Activated CD4-positive, alpha-beta T cell treated with anti-CD3 and anti-CD28 coated beads, Interleukin-2, amount 50 U/mL, for 4 hours (primary cell): ENCODE results near the gene FAM240B.

Experiments used
- DNase-seq, 2 experiments: peaks; one replicate each; pipeline ENCODE4 v3.0.0-alpha.2; 2020

Gene FAM240B

GRCh38 chr9:38720083-38720745 lies at the start of gene FAM240B:
TSS of gene FAM240B (minus strand) at chr9:38720133. CDS start at chr9:38703999, 16,134 bp downstream.
- DNase-seq, result no peak

GRCh38 chr9:38768351-38768761 lies 48.4 kb upstream of the FAM240B start:
- DNase-seq, result no peak

GRCh38 chr9:38765101-38765500 lies 45.2 kb upstream of the FAM240B start:
- DNase-seq, result no peak

- DNase-seq, result no peak
These were observed 42.1 kb upstream of the FAM240B start for GRCh38 chr9:38761999-38762398.

GRCh38 chr9:38761339-38761738 lies 41.4 kb upstream of the FAM240B start:
- no peak for DNase-seq

- DNase-seq, result no peak
These were observed 36.8 kb upstream of the FAM240B start for GRCh38 chr9:38756702-38757101.

GRCh38 chr9:38747941-38748340 lies 28.0 kb upstream of the FAM240B start:
- no peak for DNase-seq

- no peak for DNase-seq
These were observed 27.1 kb upstream of the FAM240B start for GRCh38 chr9:38747067-38747466.

GRCh38 chr9:38746303-38746702 lies 26.4 kb upstream of the FAM240B start:
- DNase-seq, result no peak

GRCh38 chr9:38744484-38744883 lies 24.6 kb upstream of the FAM240B start:
- DNase-seq, result no peak

- no peak for DNase-seq
These were observed 17.3 kb upstream of the FAM240B start for GRCh38 chr9:38737246-38737645.

GRCh38 chr9:38734831-38735230 lies 14.9 kb upstream of the FAM240B start:
- no peak for DNase-seq

GRCh38 chr9:38733503-38733902 lies 13.6 kb upstream of the FAM240B start:
- DNase-seq, result no peak

- DNase-seq, result no peak
These were observed 13.0 kb upstream of the FAM240B start for GRCh38 chr9:38732885-38733284.

GRCh38 chr9:38727497-38728001 lies 7.6 kb upstream of the FAM240B start:
- no peak for DNase-seq

GRCh38 chr9:38724754-38725153 lies 4.8 kb upstream of the FAM240B start:
- no peak for DNase-seq

- DNase-seq, result no peak
These were observed 1.8 kb downstream of the FAM240B start for GRCh38 chr9:38718148-38718547.

- DNase-seq, result no peak
These were observed 4.2 kb downstream of the FAM240B start for GRCh38 chr9:38715684-38716083.

- no peak for DNase-seq
These were observed 6.5 kb downstream of the FAM240B start for GRCh38 chr9:38713426-38713825.

GRCh38 chr9:38708759-38709158 lies 11.2 kb downstream of the FAM240B start:
- no peak for DNase-seq

GRCh38 chr9:38707885-38708637 lies 11.9 kb downstream of the FAM240B start:
- DNase-seq, result no peak

- DNase-seq, result no peak
These were observed 13.4 kb downstream of the FAM240B start for GRCh38 chr9:38706493-38706892.

GRCh38 chr9:38705917-38706316 lies 14.0 kb downstream of the FAM240B start:
- no peak for DNase-seq

- DNase-seq, result no peak
These were observed 19.2 kb downstream of the FAM240B start for GRCh38 chr9:38700695-38701094.
